GM12878 (cell line): Measurements from ENCODE around the gene LIMS1. TPM values are rescaled to one million over a fixed set of nuclear protein-coding genes. Genes with fewer than 3 reads are reported as not detected.
A peak's percentile ranks its signal among the peaks of the same experiment; 100 is the strongest.

ENCODE experiments used
- ATAC-seq: fragments of 200-7000 bp; cut with Tn5 transposase; 3 replicates; pipeline ENCODE4 v1.9.1; 2020; ENCODE audit warnings: mild to moderate bottlenecking, moderate library complexity
- BruUV-seq: library from RNA; stranded (reverse); fragments of 400-500 nt; replicated peaks from 2 replicates; lab custom pipeline; 2021; lab: Mats Ljungman, UMichigan
- CTCF ChIA-PET: fragments of 300-600 bp; sonication (Branson Sonifier 250); formaldehyde crosslinking; extraction: SDS; loops from one replicate; lab custom pipeline; 2021; ENCODE audit warnings: inconsistent platforms; lab: Yijun Ruan, JAX
- POLR2A ChIA-PET: fragments of 350-600 bp; formaldehyde crosslinking; extraction: SDS; loops from one replicate; lab custom pipeline; 2021; ENCODE audit warnings: inconsistent platforms; lab: Charles Lee
- RAD21 ChIA-PET: fragments of 300-600 bp; sonication (Branson Sonifier 250); formaldehyde crosslinking; loops from one replicate; lab custom pipeline; 2023; ENCODE audit warnings: antibody characterized with exemption; ENCODE audit not compliant: unreplicated experiment; lab: Charles Lee
- SMC1A ChIA-PET: fragments of 300-600 bp; sonication (Branson Sonifier 250); formaldehyde crosslinking; loops from one replicate; lab custom pipeline; 2023; ENCODE audit not compliant: unreplicated experiment, uncharacterized antibody; lab: Charles Lee
- DNase-seq: peaks from one replicate; pipeline ENCODE4 v3.0.0-alpha.2; 2011; ENCODE audit warnings: low read depth, low spot score
- FAIRE-seq: peaks from 3 replicates; lab custom pipeline; 2011; peaks lifted over from hg19 to GRCh38; lab: Jason Lieb, UNC
- H2AFZ ChIP-seq: 2 replicates; pipeline ENCODE4 v1.6.0; 2011; ENCODE audit warnings: low read depth, low read length, control low read depth; ENCODE audit not compliant: control insufficient read depth
- H3K27ac ChIP-seq: 2 replicates; pipeline ENCODE4 v1.5.1; 2011; ENCODE audit warnings: control low read depth; ENCODE audit not compliant: control insufficient read depth, insufficient read depth
- H3K27me3 ChIP-seq, 2 experiments: replicated peaks in 1 of 2; 2 replicates each; pipeline versions ENCODE4 v1.6.0 to v1.6.1; 2011; ENCODE audit warnings: low read length in 1 of 2; ENCODE audit not compliant: control insufficient read depth in 2 of 2, insufficient read depth in 2 of 2
- H3K36me3 ChIP-seq, 2 experiments: 2 replicates each; pipeline ENCODE4 v1.5.1; 2011; ENCODE audit warnings: low read length in 1 of 2; ENCODE audit not compliant: control insufficient read depth in 2 of 2, insufficient read depth in 2 of 2
- H3K4me1 ChIP-seq: 2 replicates; pipeline ENCODE4 v1.6.1; 2011; ENCODE audit warnings: mild to moderate bottlenecking, low read length, moderate library complexity, mixed read lengths; ENCODE audit not compliant: control insufficient read depth, insufficient read depth
- H3K4me2 ChIP-seq: 2 replicates; pipeline ENCODE4 v1.6.0; 2011; ENCODE audit warnings: control low read depth; ENCODE audit not compliant: control insufficient read depth, insufficient read depth
- H3K4me3 ChIP-seq: fragments of 200-600 bp; sonication (generic); 2 replicates; pipeline ENCODE4 v1.5.1; 2016
- H3K79me2 ChIP-seq: 2 replicates; pipeline ENCODE4 v1.6.0; 2011; ENCODE audit warnings: low read length; ENCODE audit not compliant: control insufficient read depth, insufficient read depth
- H3K9ac ChIP-seq: 2 replicates; pipeline ENCODE4 v1.8.0; 2011; ENCODE audit warnings: low read length, control low read depth, mixed read lengths; ENCODE audit not compliant: control insufficient read depth, insufficient read depth
- H3K9me3 ChIP-seq: replicated peaks from 3 replicates; pipeline ENCODE4 v1.5.1; 2011; ENCODE audit warnings: mild to moderate bottlenecking, low read length; ENCODE audit not compliant: control insufficient read depth, insufficient read depth
- H4K20me1 ChIP-seq: 2 replicates; pipeline ENCODE4 v1.6.0; 2011; ENCODE audit not compliant: control insufficient read depth, insufficient read depth
- E2F8 ChIP-seq: fragments of 450-650 bp; IDR thresholded peaks from 2 replicates; pipeline ENCODE4 v1.6.1; 2018; ENCODE audit warnings: mild to moderate bottlenecking, low read depth, moderate library complexity; ENCODE audit not compliant: partially characterized antibody
- E4F1 ChIP-seq: fragments of 450-650 bp; IDR thresholded peaks from 2 replicates; pipeline ENCODE4 v1.6.1; 2018; ENCODE audit warnings: borderline replicate concordance, mild to moderate bottlenecking; ENCODE audit not compliant: partially characterized antibody
- ESRRA ChIP-seq: IDR thresholded peaks from 2 replicates; pipeline ENCODE4 v1.6.1; 2012; ENCODE audit warnings: mild to moderate bottlenecking, low read length, improper control_type of control experiment
- IKZF1 ChIP-seq: fragments of 450-650 bp; conservative IDR thresholded peaks from 2 replicates; pipeline ENCODE4 v1.6.1; 2017; ENCODE audit warnings: antibody characterized with exemption, mild to moderate bottlenecking
- IRF3 ChIP-seq: fragments of 450-650 bp; IDR thresholded peaks from 2 replicates; pipeline ENCODE4 v1.6.1; 2014; ENCODE audit warnings: mild to moderate bottlenecking
- JUND ChIP-seq: IDR thresholded peaks from 2 replicates; pipeline ENCODE4 v1.6.1; 2012; ENCODE audit warnings: low read depth, mild to moderate bottlenecking, low read length, improper control_type of control experiment, moderate library complexity
- MTA3 ChIP-seq: IDR thresholded peaks from 2 replicates; pipeline ENCODE4 v1.6.1; 2012; ENCODE audit warnings: low read length, inconsistent platforms, borderline replicate concordance
- NFXL1 ChIP-seq: fragments of 450-650 bp; IDR thresholded peaks from 2 replicates; pipeline ENCODE4 v1.6.1; 2017; ENCODE audit warnings: antibody characterized with exemption, mild to moderate bottlenecking, borderline replicate concordance
- PAX5 ChIP-seq: IDR thresholded peaks from 2 replicates; pipeline ENCODE4 v1.6.1; 2011; ENCODE audit warnings: low read depth, low read length, borderline replicate concordance
- PAX8 ChIP-seq: fragments of 450-650 bp; IDR thresholded peaks from 2 replicates; pipeline ENCODE4 v1.6.1; 2017; ENCODE audit warnings: mild to moderate bottlenecking, moderate library complexity
- POLR2AphosphoS5 ChIP-seq: IDR thresholded peaks from 2 replicates; pipeline ENCODE4 v1.6.1; 2011; ENCODE audit warnings: mild to moderate bottlenecking, low read length, inconsistent platforms
- RAD21 ChIP-seq: IDR thresholded peaks from 2 replicates; pipeline ENCODE4 v1.6.1; 2011; ENCODE audit warnings: mild to moderate bottlenecking, low read depth, low read length, moderate library complexity; ENCODE audit not compliant: insufficient read depth
- RBBP5 ChIP-seq: fragments of 200-600 bp; sonication (generic); conservative IDR thresholded peaks from 2 replicates; pipeline ENCODE4 v1.6.1; 2016
- SIN3A ChIP-seq: IDR thresholded peaks from 2 replicates; pipeline ENCODE4 v1.6.1; 2012; ENCODE audit warnings: low read depth, low read length, improper control_type of control experiment
- SP1 ChIP-seq: IDR thresholded peaks from one replicate; pipeline ENCODE4 v1.6.1; 2011; ENCODE audit warnings: low read depth, low read length
- TCF3 ChIP-seq: IDR thresholded peaks from 2 replicates; pipeline ENCODE4 v1.6.1; 2012; ENCODE audit warnings: low read depth, mild to moderate bottlenecking, low read length, borderline replicate concordance; ENCODE audit not compliant: insufficient read depth
- ZNF24 ChIP-seq: fragments of 450-650 bp; IDR thresholded peaks from 2 replicates; pipeline ENCODE4 v1.6.1; 2017; ENCODE audit warnings: antibody characterized with exemption, mild to moderate bottlenecking
- WGBS: methylation state at CpG from one replicate; pipeline ENCODE4 v1.1.6; 2016; ENCODE audit warnings: low lambda C conversion rate; ENCODE audit not compliant: insufficient replicate concordance, insufficient coverage; ENCODE audit errors: missing lambda C conversion rate; 5-methylcytosine and 5-hydroxymethylcytosine counted together
- in situ Hi-C: fragments of 300-500 bp; cut with MboI; formaldehyde crosslinking; loops from 9 replicates; pipeline ENCODE4 v1.14.3; 2018; ENCODE audit warnings: mixed read lengths
- intact Hi-C: fragments of 100-400 bp; cut with micrococcal nuclease; formaldehyde crosslinking; loops from one replicate; pipeline ENCODE4 v1.14.2; 2022; ENCODE audit not compliant: unreplicated experiment
- polyA plus RNA-seq, 11 experiments: library from polyadenylated mRNA; depleted of rRNA in 4 of 11; unstranded in 6 of 11; stranded (reverse) in 5 of 11; fragments of >200 nt; fragmentation: Nextera tagmentation in 4 of 11; fragmentation: Illumina TruSeq in 1 of 11; extraction: Ambion mirVana in 4 of 11; extraction: Trizol in 1 of 11; gene quantifications; 1 replicate in 1 of 11; 2 replicates in 10 of 11; pipeline versions ENCODE4 v1.2.1 to v1.2.3, GENCODE V29; 2011 to 2016; ENCODE audit warnings: inconsistent platforms in 2 of 11, missing spikeins in 2 of 11, low read depth in 1 of 11
- total RNA-seq, 4 experiments: library from RNA; depleted of rRNA in 3 of 4; stranded (reverse); fragments of >200 nt in 3 of 4; fragmentation: Illumina TruSeq in 1 of 4; extraction: Trizol in 1 of 4; gene quantifications; 2 replicates each; pipeline versions ENCODE4 v1.2.1 to v1.2.3, GENCODE V29; 2013 to 2021

The LIMS1 gene
- total and polyA plus RNA-seq, 10 of the 15 experiments (the other 5 are each of a cell fraction or from before 2014, with no cell fraction given) = 15.7 to 98.1 (median 43.9) TPM

GRCh38 chr2:108611021-108611420 is 76.8 kb downstream of the LIMS1 start (continued):
- peak; percentile 59 for TF ChIP-seq IKZF1

- Histone ChIP-seq H2AFZ (no peak overlapping the region), H3K4me2 (peak overlapping the region; percentile 52), H3K4me1 (peaks cover 56% of the 10 kb centered on the region), H3K27ac (peak overlapping the region; percentile 85), H3K79me2 (peaks cover 9% of the 10 kb centered on the region), H3K4me3 (peak overlapping the region; percentile 43), H3K36me3 (no peaks in the 10 kb centered on the region), H3K9ac (no peak overlapping the region), H4K20me1 (peaks cover 4% of the 10 kb centered on the region; the same call in 1 of the 2 replicates), H3K27me3 (no peaks in the 10 kb centered on the region), H3K9me3 (no peaks in the 10 kb centered on the region)
- ATAC-seq (peak; percentile 83), DNase-seq (peak; percentile 97), FAIRE-seq (peak; percentile 99)
- WGBS = 0% methylated on average over 5 of the region's 5 CpGs
- CTCF ChIA-PET = interaction anchor here (0.6 to 10.4 kb wide), 7 partner anchors 10 to 392 kb away, joined by 3 to 441 read pairs (median 9); no protein-coding TSS in a partner anchor
- no TSS peak for BruUV-seq
- POLR2A ChIA-PET = interaction anchor here (0.7 to 3.4 kb wide), 10 partner anchors 9 to 50 kb away, joined by 3 to 51 read pairs (median 6); no protein-coding TSS in a partner anchor
- in situ Hi-C loops (no loop called here), intact Hi-C loops (loop anchor here (1.0 kb wide), 3 partner anchors 18 to 24 kb away; no protein-coding TSS in a partner anchor)
- RAD21 ChIA-PET = interaction anchor here (0.8 to 10.2 kb wide), 14 partner anchors 8 to 165 kb away, joined by 3 to 441 read pairs (median 6); partner anchors contain the start of gene LIMS1
- SMC1A ChIA-PET = interaction anchor here (0.7 to 19.4 kb wide), 10 partner anchors 8 to 164 kb away, joined by 3 to 800 read pairs (median 4); no protein-coding TSS in a partner anchor
- no peak for TF ChIP-seq ESRRA
- TF ChIP-seq MTA3 = peak; percentile 96; the same call in 1 of the 2 replicates
- peak; percentile 99 for TF ChIP-seq PAX5
- TF ChIP-seq E2F8 = peak; percentile 62
- TF ChIP-seq RAD21 = no peak
- no peak; the same call in 1 of the 2 replicates for TF ChIP-seq SIN3A
- TF ChIP-seq TCF3 = peak; percentile 88
- TF ChIP-seq RBBP5 = 0 out of 2 replicates have a peak, but pooled peaks have one; percentile 45
- peak; percentile 80 for TF ChIP-seq SP1
- peak; percentile 64; the same call in 1 of the 2 replicates for TF ChIP-seq ZNF24
- no peak for TF ChIP-seq JUND
- no peak for TF ChIP-seq E4F1
- no peak for TF ChIP-seq PAX8
- no peak for TF ChIP-seq IRF3
- TF ChIP-seq POLR2AphosphoS5 = no peak
- no peak for TF ChIP-seq NFXL1
These were observed 77.9 kb downstream of the LIMS1 start for GRCh38 chr2:108612153-108612513.
